ENCODE measurements around the gene VMP1. TPM values are rescaled to one million over a fixed set of nuclear protein-coding genes. Genes with fewer than 3 reads are reported as not detected.
A peak's percentile ranks its signal among the peaks of the same experiment; 100 is the strongest.

VMP1 gene
- total and polyA plus RNA-seq, 2 of the 13 experiments (the other 11 are each of a cell fraction or from before 2014, with no cell fraction given) = 186 to 271 TPM

DNA sequence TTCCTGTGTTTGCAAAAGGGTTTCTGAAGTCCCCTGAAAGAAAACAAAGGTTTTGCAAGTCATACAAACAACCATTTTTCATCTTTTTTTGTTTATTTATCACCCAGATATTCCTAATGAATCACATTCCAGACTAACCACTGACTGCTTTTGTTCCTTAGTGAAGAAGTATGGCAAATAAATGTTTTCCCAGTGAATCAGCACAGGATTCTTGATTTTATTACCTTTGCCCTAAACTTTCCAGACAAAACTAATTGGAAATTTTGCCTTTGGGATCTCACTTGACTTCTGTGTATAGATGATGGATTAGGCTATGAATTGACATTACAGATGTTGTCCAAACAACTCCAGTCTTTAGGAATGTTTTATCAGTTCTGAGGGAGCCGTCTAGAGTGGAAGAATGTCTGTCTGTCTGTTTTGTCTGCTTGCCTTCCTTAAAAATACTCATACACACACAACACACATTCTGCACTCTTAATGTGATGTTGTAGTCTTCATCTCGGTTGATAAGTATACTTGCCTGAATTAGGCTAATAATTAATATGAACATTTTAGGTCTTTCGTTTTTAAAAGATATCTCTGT, 48.9 kb downstream of the VMP1 start (continued):
- TF ChIP-seq PHF20 (CRISPR knock-in tag; IDR thresholded peaks at IDR 0.05) = no peak
- TF ChIP-seq DNMT3B (CRISPR knock-in tag; conservative IDR thresholded peaks at IDR 0.05) = 0 out of 2 replicates have a peak, but pooled peaks have one; percentile 28
- no peak for TF ChIP-seq JUNB (CRISPR knock-in tag; IDR thresholded peaks at IDR 0.05; ENCODE audit: borderline replicate concordance)
- no peak for TF ChIP-seq ONECUT2 (CRISPR knock-in tag; IDR thresholded peaks at IDR 0.05)
- TF ChIP-seq PPARG (CRISPR knock-in tag; conservative IDR thresholded peaks at IDR 0.05) = peak; percentile 61
- TF ChIP-seq ZMAT3 (CRISPR knock-in tag; conservative IDR thresholded peaks at IDR 0.05) = no peak
- no peak for TF ChIP-seq SCMH1 (CRISPR knock-in tag; IDR thresholded peaks at IDR 0.05; ENCODE audit: borderline replicate concordance)
- TF ChIP-seq SNAI1 (CRISPR knock-in tag; IDR thresholded peaks at IDR 0.05; ENCODE audit: borderline replicate concordance) = no peak
- no peak for TF ChIP-seq HCFC1 (IDR thresholded peaks at IDR 0.05; ENCODE audit: low read depth, low read length)
- TF ChIP-seq, protein P1, sequence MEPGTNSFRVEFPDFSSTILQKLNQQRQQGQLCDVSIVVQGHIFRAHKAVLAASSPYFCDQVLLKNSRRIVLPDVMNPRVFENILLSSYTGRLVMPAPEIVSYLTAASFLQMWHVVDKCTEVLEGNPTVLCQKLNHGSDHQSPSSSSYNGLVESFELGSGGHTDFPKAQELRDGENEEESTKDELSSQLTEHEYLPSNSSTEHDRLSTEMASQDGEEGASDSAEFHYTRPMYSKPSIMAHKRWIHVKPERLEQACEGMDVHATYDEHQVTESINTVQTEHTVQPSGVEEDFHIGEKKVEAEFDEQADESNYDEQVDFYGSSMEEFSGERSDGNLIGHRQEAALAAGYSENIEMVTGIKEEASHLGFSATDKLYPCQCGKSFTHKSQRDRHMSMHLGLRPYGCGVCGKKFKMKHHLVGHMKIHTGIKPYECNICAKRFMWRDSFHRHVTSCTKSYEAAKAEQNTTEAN (CRISPR knock-in tag; conservative IDR thresholded peaks at IDR 0.05) = no peak
- no peak for TF ChIP-seq ZNF317 (CRISPR knock-in tag; IDR thresholded peaks at IDR 0.05)
- no peak for TF ChIP-seq RFX1 (IDR thresholded peaks at IDR 0.05)
- TF ChIP-seq ZNF460 (CRISPR knock-in tag; IDR thresholded peaks at IDR 0.05; ENCODE audit: borderline replicate concordance) = no peak
- TF ChIP-seq ZNF34 (CRISPR knock-in tag; IDR thresholded peaks at IDR 0.05; ENCODE audit: borderline replicate concordance) = no peak
- no peak for TF ChIP-seq KLF15 (CRISPR knock-in tag; IDR thresholded peaks at IDR 0.05; ENCODE audit: borderline replicate concordance)
- TF ChIP-seq, protein P2, sequence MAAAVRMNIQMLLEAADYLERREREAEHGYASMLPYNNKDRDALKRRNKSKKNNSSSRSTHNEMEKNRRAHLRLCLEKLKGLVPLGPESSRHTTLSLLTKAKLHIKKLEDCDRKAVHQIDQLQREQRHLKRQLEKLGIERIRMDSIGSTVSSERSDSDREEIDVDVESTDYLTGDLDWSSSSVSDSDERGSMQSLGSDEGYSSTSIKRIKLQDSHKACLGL (CRISPR knock-in tag; IDR thresholded peaks at IDR 0.05) = no peak
- TF ChIP-seq ZNF431 (CRISPR knock-in tag; IDR thresholded peaks at IDR 0.05; ENCODE audit: borderline replicate concordance, low read depth) = no peak
- peak; percentile 36; the same call in 1 of the 2 replicates for TF ChIP-seq TCF7L2 (IDR thresholded peaks at IDR 0.05; ENCODE audit: low read depth, low read length)
- TF ChIP-seq ETV5 (CRISPR knock-in tag; IDR thresholded peaks at IDR 0.05; ENCODE audit: borderline replicate concordance) = peak; percentile 38; the same call in 1 of the 2 replicates
- TF ChIP-seq, protein P3, sequence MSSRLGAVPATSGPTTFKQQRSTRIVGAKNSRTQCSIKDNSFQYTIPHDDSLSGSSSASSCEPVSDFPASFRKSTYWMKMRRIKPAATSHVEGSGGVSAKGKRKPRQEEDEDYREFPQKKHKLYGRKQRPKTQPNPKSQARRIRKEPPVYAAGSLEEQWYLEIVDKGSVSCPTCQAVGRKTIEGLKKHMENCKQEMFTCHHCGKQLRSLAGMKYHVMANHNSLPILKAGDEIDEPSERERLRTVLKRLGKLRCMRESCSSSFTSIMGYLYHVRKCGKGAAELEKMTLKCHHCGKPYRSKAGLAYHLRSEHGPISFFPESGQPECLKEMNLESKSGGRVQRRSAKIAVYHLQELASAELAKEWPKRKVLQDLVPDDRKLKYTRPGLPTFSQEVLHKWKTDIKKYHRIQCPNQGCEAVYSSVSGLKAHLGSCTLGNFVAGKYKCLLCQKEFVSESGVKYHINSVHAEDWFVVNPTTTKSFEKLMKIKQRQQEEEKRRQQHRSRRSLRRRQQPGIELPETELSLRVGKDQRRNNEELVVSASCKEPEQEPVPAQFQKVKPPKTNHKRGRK (CRISPR knock-in tag; IDR thresholded peaks at IDR 0.05) = no peak
- no peak for TF ChIP-seq SRSF1 (optimal IDR thresholded peaks at IDR 0.05; ENCODE audit: low read depth, low read length)
- no peak for TF ChIP-seq RBAK (CRISPR knock-in tag; IDR thresholded peaks at IDR 0.05)
- no peak for TF ChIP-seq GRHL1 (CRISPR knock-in tag; conservative IDR thresholded peaks at IDR 0.05)
- no peak for TF ChIP-seq TMF1 (CRISPR knock-in tag; IDR thresholded peaks at IDR 0.05; ENCODE audit: low read depth)
- no peak for TF ChIP-seq FOXC1 (CRISPR knock-in tag; IDR thresholded peaks at IDR 0.05; ENCODE audit: borderline replicate concordance)
- no peak for TF ChIP-seq DBP (CRISPR knock-in tag; IDR thresholded peaks at IDR 0.05; ENCODE audit: not compliant biosample characterization)
